NT2/D1 (cell line): ENCODE results near the gene MRAP.

Source experiments
- DNase-seq: peaks from one replicate; pipeline ENCODE4 v3.0.0-alpha.2; 2011; ENCODE audit warnings: low read depth, low spot score
- H3K27me3 ChIP-seq: 2 replicates; pipeline ENCODE4 v1.6.0; 2011; ENCODE audit warnings: mild to moderate bottlenecking; ENCODE audit not compliant: insufficient read length, insufficient read depth
- H3K36me3 ChIP-seq: 2 replicates; pipeline ENCODE4 v1.6.1; 2011; ENCODE audit warnings: mild to moderate bottlenecking, low read length, mixed read lengths; ENCODE audit not compliant: insufficient read depth, insufficient read length
- H3K4me1 ChIP-seq: 2 replicates; pipeline ENCODE4 v1.5.1; 2011; ENCODE audit not compliant: insufficient read depth, insufficient read length
- H3K4me3 ChIP-seq: 2 replicates; pipeline ENCODE4 v1.5.1; 2011; ENCODE audit warnings: low read depth; ENCODE audit not compliant: insufficient read length
- H3K9ac ChIP-seq: 2 replicates; pipeline ENCODE4 v1.6.0; 2011; ENCODE audit warnings: low read depth; ENCODE audit not compliant: insufficient read length
- H3K9me3 ChIP-seq: 2 replicates; pipeline ENCODE4 v1.5.1; 2011; ENCODE audit warnings: mild to moderate bottlenecking, low read length; ENCODE audit not compliant: insufficient read depth
- SUZ12 ChIP-seq: IDR thresholded peaks from 2 replicates; pipeline ENCODE4 v1.6.1; 2011; ENCODE audit not compliant: insufficient read length, insufficient read depth; ENCODE audit errors: extremely low read depth
- YY1 ChIP-seq: IDR thresholded peaks from 2 replicates; pipeline ENCODE4 v1.6.1; 2011; ENCODE audit not compliant: insufficient read length, insufficient read depth
- ZNF274 ChIP-seq: IDR thresholded peaks from 2 replicates; pipeline ENCODE4 v1.6.1; 2011; ENCODE audit warnings: mild to moderate bottlenecking, low read depth, low read length

Gene MRAP

GRCh38 chr21:32322676-32323075 is 24.0 kb downstream of the MRAP start:
- H3K9ac ChIP-seq: no peak overlapping the region
- no peaks in the 10 kb centered on the region for H3K27me3 ChIP-seq
- no peaks in the 10 kb centered on the region for H3K9me3 ChIP-seq
- TF ChIP-seq YY1: no peak
- no peak for TF ChIP-seq ZNF274
- no peak for TF ChIP-seq SUZ12
- peaks cover 94% of the 10 kb centered on the region for H3K36me3 ChIP-seq
- DNase-seq: no peak
- no peaks in the 10 kb centered on the region for H3K4me1 ChIP-seq
- no peak overlapping the region for H3K4me3 ChIP-seq

DNA sequence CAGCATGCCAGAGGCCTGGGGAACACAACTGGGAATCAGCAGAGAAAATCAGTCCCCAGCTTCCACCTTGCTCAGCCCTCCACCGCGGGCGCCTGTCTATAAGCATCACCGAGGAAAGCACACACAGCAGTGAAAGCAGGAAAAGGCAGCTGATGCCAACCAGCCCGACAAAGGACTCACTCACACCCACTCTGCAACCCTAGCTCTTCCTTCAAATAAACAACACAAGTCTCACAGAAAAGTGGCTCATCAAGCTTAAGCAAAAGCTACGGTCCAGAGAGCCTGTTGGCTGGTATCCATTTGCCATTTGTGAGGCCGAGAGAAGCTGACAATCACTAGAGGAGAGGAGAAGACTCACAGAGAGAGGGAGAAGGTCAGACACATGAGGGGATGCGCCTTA is 27.1 kb downstream of the MRAP start:
- H3K36me3 ChIP-seq: peaks cover 89% of the 10 kb centered on the region
- H3K9ac ChIP-seq: no peak overlapping the region
- no peak for TF ChIP-seq ZNF274
- DNase-seq: no peak
- no peaks in the 10 kb centered on the region for H3K9me3 ChIP-seq
- no peaks in the 10 kb centered on the region for H3K4me1 ChIP-seq
- no peak overlapping the region for H3K4me3 ChIP-seq
- H3K27me3 ChIP-seq: no peaks in the 10 kb centered on the region

DNA sequence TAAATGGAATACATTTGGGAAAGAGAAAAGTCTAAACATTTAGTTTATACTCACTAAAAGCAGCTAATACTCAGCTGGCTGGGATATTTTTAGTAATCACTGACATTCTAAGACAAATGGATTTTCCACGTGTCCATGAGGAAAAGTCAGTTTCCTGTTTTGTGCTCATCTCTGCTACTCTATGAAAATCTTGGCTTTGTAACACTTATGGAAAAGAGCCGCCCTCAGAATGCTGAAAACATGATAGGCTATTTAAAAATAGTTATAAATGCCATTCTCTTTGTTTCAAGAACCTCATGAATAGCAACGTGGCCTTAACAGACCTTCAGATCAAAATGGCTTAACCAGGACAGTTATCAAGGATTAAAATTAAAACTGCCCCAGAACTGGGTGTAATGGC is 29.9 kb downstream of the MRAP start:
- no peak overlapping the region for H3K4me3 ChIP-seq
- peaks cover 4% of the 10 kb centered on the region for H3K4me1 ChIP-seq
- no peak overlapping the region for H3K9ac ChIP-seq
- H3K36me3 ChIP-seq: peaks cover 87% of the 10 kb centered on the region
- TF ChIP-seq YY1 (no peak), ZNF274 (no peak), SUZ12 (no peak)
- no peak for DNase-seq
- H3K27me3 ChIP-seq: no peaks in the 10 kb centered on the region
- no peaks in the 10 kb centered on the region for H3K9me3 ChIP-seq

DNA sequence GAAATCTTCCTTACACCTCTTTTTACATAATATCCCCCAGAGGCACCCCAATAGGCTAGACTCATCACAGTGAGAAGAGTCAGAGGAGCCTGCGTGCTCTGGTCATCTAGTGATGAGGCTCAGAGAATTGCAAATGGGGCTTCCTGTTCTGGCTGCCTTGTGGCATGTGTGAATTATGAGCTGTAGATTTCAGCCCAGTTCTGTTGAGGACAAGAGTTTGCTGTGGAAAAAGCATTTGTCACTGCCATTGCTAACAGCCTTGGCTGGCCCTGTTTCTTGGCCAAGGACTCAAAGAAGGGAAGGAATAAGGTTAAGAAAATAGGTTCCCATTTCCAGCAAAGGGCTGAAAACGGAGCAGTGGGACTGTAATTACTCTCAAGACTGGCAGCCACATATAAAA is 30.7 kb downstream of the MRAP start:
- DNase-seq: no peak
- Histone ChIP-seq H3K36me3 (peaks cover 87% of the 10 kb centered on the region), H3K27me3 (no peaks in the 10 kb centered on the region), H3K4me1 (peaks cover 5% of the 10 kb centered on the region), H3K4me3 (no peak overlapping the region), H3K9me3 (no peaks in the 10 kb centered on the region), H3K9ac (no peak overlapping the region)
- TF ChIP-seq SUZ12 (no peak), YY1 (no peak), ZNF274 (no peak)

DNA sequence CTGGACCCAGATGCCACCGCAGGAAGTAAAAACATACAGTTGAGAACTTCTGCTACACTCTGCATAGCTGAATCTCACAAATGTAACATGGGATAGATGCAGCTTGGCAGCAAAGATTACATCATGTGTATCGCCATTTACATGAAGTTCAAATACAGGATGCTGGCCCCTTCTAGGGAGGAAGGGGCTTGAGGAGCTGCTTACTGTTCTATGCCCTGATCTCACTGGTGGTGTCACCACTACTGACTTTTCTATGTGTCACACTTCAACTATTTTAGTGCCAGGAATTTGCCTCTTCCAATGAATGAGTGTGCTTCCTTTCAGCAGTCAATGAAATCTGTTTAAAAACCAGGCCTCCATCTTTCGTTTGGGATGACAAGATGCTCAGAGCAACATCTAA is 31.1 kb downstream of the MRAP start:
- H3K9me3 ChIP-seq: no peaks in the 10 kb centered on the region
- H3K4me3 ChIP-seq: no peak overlapping the region
- peaks cover 9% of the 10 kb centered on the region for H3K4me1 ChIP-seq
- DNase-seq: no peak
- H3K9ac ChIP-seq: no peak overlapping the region
- no peak for TF ChIP-seq SUZ12
- no peaks in the 10 kb centered on the region for H3K27me3 ChIP-seq
- peaks cover 87% of the 10 kb centered on the region for H3K36me3 ChIP-seq

- Histone ChIP-seq H3K9ac (no peak overlapping the region), H3K4me3 (no peak overlapping the region), H3K4me1 (peaks cover 13% of the 10 kb centered on the region), H3K9me3 (no peaks in the 10 kb centered on the region), H3K36me3 (peaks cover 87% of the 10 kb centered on the region), H3K27me3 (no peaks in the 10 kb centered on the region)
- no peak for TF ChIP-seq SUZ12
- DNase-seq: no peak
Measured at GRCh38 chr21:32330784-32331311, 32.2 kb downstream of the MRAP start.

DNA sequence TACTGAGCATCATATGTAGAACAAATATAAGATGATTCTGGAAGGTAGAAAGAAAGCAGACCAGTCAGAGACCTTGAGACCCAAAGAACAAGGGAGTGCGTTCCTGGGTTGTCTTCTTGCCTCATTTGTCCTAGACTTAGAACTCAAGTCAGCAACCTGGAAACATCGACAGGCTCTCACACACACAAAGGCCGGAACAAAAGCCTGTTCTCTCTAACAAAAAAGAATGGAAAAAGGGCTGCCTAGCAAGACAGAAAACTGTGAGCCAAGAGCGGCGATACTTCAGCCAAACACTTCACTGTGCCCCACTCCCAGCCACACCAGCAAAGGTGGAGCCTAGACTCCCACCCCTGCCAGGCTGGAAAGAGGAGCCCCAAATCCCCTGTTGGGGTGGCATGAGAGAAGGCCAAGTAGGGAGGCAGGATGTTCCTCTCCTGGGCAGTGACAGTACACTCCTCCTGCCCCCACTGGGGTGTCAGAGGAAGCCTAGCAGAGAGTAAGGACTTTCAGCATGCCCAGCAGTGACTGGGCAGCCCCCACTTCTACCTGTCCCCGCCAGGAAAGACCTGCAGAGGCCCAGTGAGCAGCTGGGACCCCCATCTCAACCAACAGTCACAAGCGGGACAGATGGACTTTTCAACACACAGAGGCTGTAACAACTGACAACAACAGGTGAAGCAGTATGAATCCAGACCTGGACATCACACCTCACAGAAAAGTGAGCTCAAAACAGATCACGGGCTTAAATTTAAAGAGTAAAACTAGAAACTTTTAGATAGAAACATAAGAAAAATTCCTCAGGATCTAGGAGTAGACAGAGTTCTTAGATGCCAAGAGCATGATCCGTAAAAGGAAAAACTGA is 33.0 kb downstream of the MRAP start:
- H3K36me3 ChIP-seq: peaks cover 87% of the 10 kb centered on the region
- H3K9me3 ChIP-seq: no peaks in the 10 kb centered on the region
- H3K27me3 ChIP-seq: no peaks in the 10 kb centered on the region
- no peak overlapping the region for H3K9ac ChIP-seq
- TF ChIP-seq SUZ12 (no peak), ZNF274 (no peak), YY1 (no peak)
- H3K4me3 ChIP-seq: no peak overlapping the region
- H3K4me1 ChIP-seq: peaks cover 13% of the 10 kb centered on the region
- DNase-seq: no peak

DNA sequence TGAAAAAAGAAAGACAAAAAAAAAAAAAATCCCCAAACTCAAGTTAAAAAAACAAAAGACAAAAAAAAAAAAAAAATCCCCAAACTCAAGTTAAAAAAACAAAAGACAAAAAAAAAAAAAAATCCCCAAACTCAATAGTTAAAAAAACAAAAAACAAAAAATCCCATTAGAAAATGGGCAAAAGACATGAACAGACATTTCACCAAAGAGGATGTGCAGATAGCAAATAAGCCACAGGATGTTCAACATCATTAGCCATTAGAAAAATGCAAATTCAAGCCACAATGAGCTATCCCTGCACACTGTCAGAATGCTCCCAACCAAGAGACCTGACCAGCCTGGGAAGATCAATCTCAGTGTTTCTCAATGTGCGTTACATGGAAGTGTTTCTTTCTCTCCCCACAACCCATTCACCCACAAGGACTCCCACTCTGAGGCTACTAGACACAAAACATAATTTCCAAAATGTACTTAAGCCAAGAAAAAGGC is 33.9 kb downstream of the MRAP start:
- no peaks in the 10 kb centered on the region for H3K27me3 ChIP-seq
- H3K36me3 ChIP-seq: peaks cover 91% of the 10 kb centered on the region

More for the DNA sequence above, 33.9 kb downstream of the MRAP start:
- TF ChIP-seq ZNF274: no peak
- TF ChIP-seq YY1: no peak
- TF ChIP-seq SUZ12: no peak
- no peak overlapping the region for H3K9ac ChIP-seq
- peaks cover 17% of the 10 kb centered on the region for H3K4me1 ChIP-seq
- H3K9me3 ChIP-seq: no peaks in the 10 kb centered on the region
- H3K4me3 ChIP-seq: no peak overlapping the region
- DNase-seq: no peak
